ENCODE data around the gene CACNA1B.
"Not testable (repeated sequence)": the region's sequence is repeated elsewhere in the genome, so short reads cannot be mapped to it uniquely, and the experiment has no call there.

Gene CACNA1B

GRCh38 chr9:138143491-138143890, 265.9 kb downstream of the CACNA1B start:
- not testable (repeated sequence) for DNase-seq (ENCODE audit: low read depth in 2 of 2)

GRCh38 chr9:138147556-138147955, 270.0 kb downstream of the CACNA1B start:
- DNase-seq (ENCODE audit: low read depth in 2 of 2): not testable (repeated sequence)

GRCh38 chr9:138149672-138150656, 272.4 kb downstream of the CACNA1B start:
- DNase-seq (ENCODE audit: low read depth in 2 of 2): not testable (repeated sequence)

- DNase-seq (ENCODE audit: low read depth in 2 of 2): not testable (repeated sequence)
Measured at GRCh38 chr9:138155788-138156187, 278.2 kb downstream of the CACNA1B start.

- not testable (repeated sequence) for DNase-seq (ENCODE audit: low read depth in 2 of 2)
Measured at GRCh38 chr9:138166793-138167192, 289.2 kb downstream of the CACNA1B start.

Measured in fibroblast of skin of left quadriceps (primary cell).